ENCODE data around the gene CNTN5. TPM values are rescaled to one million over a fixed set of nuclear protein-coding genes. Genes with fewer than 3 reads are reported as not detected.

Gene CNTN5
- polyA plus RNA-seq, 1 donor (not counting 4 experiments of a cell fraction or from before 2014, with no cell fraction given), result not detected

GRCh38 chr11:99391245-99391644 is 370.5 kb downstream of the CNTN5 start:
- H3K36me3 ChIP-seq (ENCODE audit: control insufficient read depth in 2 of 2, extremely low read depth in 1 of 2, insufficient read depth in 2 of 2, low read length in 2 of 2), result no peaks in the 10 kb centered on the region
- H2AFZ ChIP-seq (ENCODE audit: control insufficient read depth, low read length), result no peak overlapping the region
- H3K27me3 ChIP-seq (ENCODE audit: control insufficient read depth, extremely low read depth, insufficient read depth, low read length), result no peaks in the 10 kb centered on the region
- TF ChIP-seq, protein P1, sequence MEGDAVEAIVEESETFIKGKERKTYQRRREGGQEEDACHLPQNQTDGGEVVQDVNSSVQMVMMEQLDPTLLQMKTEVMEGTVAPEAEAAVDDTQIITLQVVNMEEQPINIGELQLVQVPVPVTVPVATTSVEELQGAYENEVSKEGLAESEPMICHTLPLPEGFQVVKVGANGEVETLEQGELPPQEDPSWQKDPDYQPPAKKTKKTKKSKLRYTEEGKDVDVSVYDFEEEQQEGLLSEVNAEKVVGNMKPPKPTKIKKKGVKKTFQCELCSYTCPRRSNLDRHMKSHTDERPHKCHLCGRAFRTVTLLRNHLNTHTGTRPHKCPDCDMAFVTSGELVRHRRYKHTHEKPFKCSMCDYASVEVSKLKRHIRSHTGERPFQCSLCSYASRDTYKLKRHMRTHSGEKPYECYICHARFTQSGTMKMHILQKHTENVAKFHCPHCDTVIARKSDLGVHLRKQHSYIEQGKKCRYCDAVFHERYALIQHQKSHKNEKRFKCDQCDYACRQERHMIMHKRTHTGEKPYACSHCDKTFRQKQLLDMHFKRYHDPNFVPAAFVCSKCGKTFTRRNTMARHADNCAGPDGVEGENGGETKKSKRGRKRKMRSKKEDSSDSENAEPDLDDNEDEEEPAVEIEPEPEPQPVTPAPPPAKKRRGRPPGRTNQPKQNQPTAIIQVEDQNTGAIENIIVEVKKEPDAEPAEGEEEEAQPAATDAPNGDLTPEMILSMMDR (optimal IDR thresholded peaks at IDR 0.05 in 1 of 3, IDR thresholded peaks at IDR 0.05 in 1 of 3, conservative IDR thresholded peaks at IDR 0.05 in 1 of 3; ENCODE audit: extremely low read depth in 1 of 3, insufficient read depth in 2 of 3, low read length in 3 of 3), result no peak
- TF ChIP-seq EZH2 (IDR thresholded peaks at IDR 0.05; ENCODE audit: low read length), result no peak
- DNase-seq (ENCODE audit: low read depth, low spot score), result no peak
- H3K9me1 ChIP-seq (ENCODE audit: control insufficient read depth, extremely low read depth, insufficient read depth, low read length), result no peaks in the 10 kb centered on the region
- H3K4me1 ChIP-seq (ENCODE audit: control insufficient read depth, extremely low read depth, insufficient read depth, low read length), result no peaks in the 10 kb centered on the region
- H3K9ac ChIP-seq (ENCODE audit: control insufficient read depth, extremely low read depth, insufficient read depth, low read length), result no peak overlapping the region
- no peaks in the 10 kb centered on the region for H3K9me3 ChIP-seq (ENCODE audit: control insufficient read depth, low read depth, low read length)
- H3K4me2 ChIP-seq (ENCODE audit: control insufficient read depth, extremely low read depth, insufficient read depth, low read depth, low read length), result no peak overlapping the region
- H3K79me2 ChIP-seq (ENCODE audit: control insufficient read depth, insufficient read depth, low read length), result no peaks in the 10 kb centered on the region
- H4K20me1 ChIP-seq (ENCODE audit: control insufficient read depth, extremely low read depth, insufficient read depth, low read length), result no peaks in the 10 kb centered on the region
- no peak overlapping the region for H3K27ac ChIP-seq (ENCODE audit: control insufficient read depth, insufficient read depth, low read length)
- dilution Hi-C loops (cut with MboI; ENCODE audit: extremely low pct_ligation_motif_present, low sequenced_read_pairs), result no loop called here
- no peak overlapping the region for H3K4me3 ChIP-seq (ENCODE audit: control insufficient read depth in 2 of 3, extremely low read depth in 1 of 3, insufficient read depth in 2 of 3, low read depth in 1 of 3, low read length in 3 of 3)
- FAIRE-seq, result no peak

- dilution Hi-C loops (cut with MboI; ENCODE audit: extremely low pct_ligation_motif_present, low sequenced_read_pairs), result no loop called here
- H3K4me2 ChIP-seq (ENCODE audit: control insufficient read depth, extremely low read depth, insufficient read depth, low read depth, low read length), result no peak overlapping the region
- no peak for DNase-seq (ENCODE audit: low read depth, low spot score)
Measured at GRCh38 chr11:99406345-99406744, 385.6 kb downstream of the CNTN5 start.

More at GRCh38 chr11:99406345-99406744, 385.6 kb downstream of the CNTN5 start:
- Histone ChIP-seq H3K36me3 (ENCODE audit: control insufficient read depth in 2 of 2, extremely low read depth in 1 of 2, insufficient read depth in 2 of 2, low read length in 2 of 2) (no peaks in the 10 kb centered on the region), H3K27me3 (ENCODE audit: control insufficient read depth, extremely low read depth, insufficient read depth, low read length) (no peaks in the 10 kb centered on the region), H3K9ac (ENCODE audit: control insufficient read depth, extremely low read depth, insufficient read depth, low read length) (no peak overlapping the region), H3K27ac (ENCODE audit: control insufficient read depth, insufficient read depth, low read length) (no peak overlapping the region), H3K4me1 (ENCODE audit: control insufficient read depth, extremely low read depth, insufficient read depth, low read length) (no peaks in the 10 kb centered on the region), H3K4me3 (ENCODE audit: control insufficient read depth in 2 of 3, extremely low read depth in 1 of 3, insufficient read depth in 2 of 3, low read depth in 1 of 3, low read length in 3 of 3) (no peak overlapping the region), H3K79me2 (ENCODE audit: control insufficient read depth, insufficient read depth, low read length) (no peaks in the 10 kb centered on the region), H2AFZ (ENCODE audit: control insufficient read depth, low read length) (no peak overlapping the region), H3K9me1 (ENCODE audit: control insufficient read depth, extremely low read depth, insufficient read depth, low read length) (no peaks in the 10 kb centered on the region), H4K20me1 (ENCODE audit: control insufficient read depth, extremely low read depth, insufficient read depth, low read length) (no peaks in the 10 kb centered on the region), H3K9me3 (ENCODE audit: control insufficient read depth, low read depth, low read length) (no peaks in the 10 kb centered on the region)
- no peak for TF ChIP-seq EZH2 (IDR thresholded peaks at IDR 0.05; ENCODE audit: low read length)
- TF ChIP-seq, protein P1 (optimal IDR thresholded peaks at IDR 0.05 in 1 of 3, IDR thresholded peaks at IDR 0.05 in 1 of 3, conservative IDR thresholded peaks at IDR 0.05 in 1 of 3; ENCODE audit: extremely low read depth in 1 of 3, insufficient read depth in 2 of 3, low read length in 3 of 3), result no peak
- FAIRE-seq, result no peak
